Tibial artery (tissue), 4 donors: ENCODE data around the gene VAPA.

Experiments used
- DNase-seq, 2 donors: peaks; one replicate each; pipeline ENCODE4 v3.0.0-alpha.2; 2019
- H3K27ac ChIP-seq, 2 donors: fragments of 200-600 bp; sonication (generic) in 1 of 2; 1 replicate in 1 of 2; 2 replicates in 1 of 2; pipeline ENCODE4 v1.5.1; 2018 to 2019; ENCODE audit warnings: mild to moderate bottlenecking in 1 of 2
- H3K27me3 ChIP-seq, 2 donors: fragments of 200-600 bp; sonication (generic) in 1 of 2; one replicate each; pipeline versions ENCODE4 v1.5.1 to v1.6.0; 2016 to 2019
- H3K36me3 ChIP-seq, 3 donors: fragments of 200-600 bp; sonication (generic) in 2 of 3; one replicate each; pipeline ENCODE4 v1.5.1; 2016 to 2019; ENCODE audit warnings: mild to moderate bottlenecking in 2 of 3
- H3K4me1 ChIP-seq, 4 donors: fragments of 200-600 bp; sonication (generic) in 2 of 4; 1 replicate in 3 of 4; 2 replicates in 1 of 4; pipeline ENCODE4 v1.5.1; 2016 to 2019
- H3K4me3 ChIP-seq, 2 donors: fragments of 200-600 bp; sonication (generic) in 1 of 2; 1 replicate in 1 of 2; 2 replicates in 1 of 2; pipeline ENCODE4 v1.5.1; 2018 to 2019; ENCODE audit warnings: mild to moderate bottlenecking in 2 of 2
- H3K9me3 ChIP-seq, 3 donors: fragments of 200-600 bp; sonication (generic) in 1 of 3; one replicate each; pipeline ENCODE4 v1.5.1; 2016 to 2019
- CTCF ChIP-seq, 2 experiments: fragments of 200-600 bp in 1 of 2; fragments of 450-650 bp in 1 of 2; IDR thresholded peaks; one replicate each; pipeline ENCODE4 v1.5.1; 2017 to 2019; ENCODE audit warnings: antibody characterized with exemption in 2 of 2, mild to moderate bottlenecking in 1 of 2, moderate library complexity in 1 of 2
- intact Hi-C: fragments of 100-400 bp; cut with DNase I; formaldehyde crosslinking; loops from one replicate; pipeline ENCODE4 v1.15.0; 2023; ENCODE audit warnings: low total_unique reads

The VAPA gene

GRCh38 chr18:9994701-9995235 is 81.0 kb downstream of the VAPA start:
- Histone ChIP-seq H3K4me3 (no peak overlapping the region), H3K27me3 (no peaks in the 10 kb centered on the region), H3K27ac (no peak overlapping the region), H3K4me1 (peaks cover 0 to under 1% (median 0%) of the 10 kb centered on the region in 4 donors), H3K9me3 (peaks cover 0 to 7% (median 0%) of the 10 kb centered on the region in 3 donors), H3K36me3 (peaks cover 0 to 5% (median 0%) of the 10 kb centered on the region in 3 donors)
- DNase-seq, result no peak
- no peak for TF ChIP-seq CTCF (IDR thresholded peaks at IDR 0.05)
- intact Hi-C loops, result no loop called here

GRCh38 chr18:9995631-9996030 is 81.8 kb downstream of the VAPA start:
- Histone ChIP-seq H3K9me3 (peaks cover 0 to 7% (median 0%) of the 10 kb centered on the region in 3 donors), H3K27ac (no peak overlapping the region), H3K4me1 (no peaks in the 10 kb centered on the region), H3K27me3 (no peaks in the 10 kb centered on the region), H3K36me3 (peaks cover 0 to 7% (median 0%) of the 10 kb centered on the region in 3 donors), H3K4me3 (no peak overlapping the region)
- intact Hi-C loops, result no loop called here
- no peak for DNase-seq
- no peak for TF ChIP-seq CTCF (IDR thresholded peaks at IDR 0.05)

- Histone ChIP-seq H3K27ac (no peak overlapping the region), H3K9me3 (peaks cover 0 to 7% (median 0%) of the 10 kb centered on the region in 3 donors), H3K36me3 (peaks cover 0 to 7% (median 0%) of the 10 kb centered on the region in 3 donors), H3K4me1 (no peaks in the 10 kb centered on the region), H3K27me3 (no peaks in the 10 kb centered on the region), H3K4me3 (no peak overlapping the region)
- no peak for DNase-seq
- TF ChIP-seq CTCF (IDR thresholded peaks at IDR 0.05), result no peak
- intact Hi-C loops, result no loop called here
These were observed 82.3 kb downstream of the VAPA start for GRCh38 chr18:9996094-9996493.

- no peak for DNase-seq
- H3K27me3 ChIP-seq, result no peaks in the 10 kb centered on the region
- peaks cover 0 to 7% (median 0%) of the 10 kb centered on the region in 3 donors for H3K36me3 ChIP-seq
- TF ChIP-seq CTCF (IDR thresholded peaks at IDR 0.05), result no peak
- intact Hi-C loops, result no loop called here
- H3K27ac ChIP-seq, result no peak overlapping the region
- H3K9me3 ChIP-seq, result peaks cover 0 to 7% (median 0%) of the 10 kb centered on the region in 3 donors
- H3K4me3 ChIP-seq, result no peak overlapping the region
- no peaks in the 10 kb centered on the region for H3K4me1 ChIP-seq
These were observed 83.9 kb downstream of the VAPA start for GRCh38 chr18:9997711-9998110.

- Histone ChIP-seq H3K4me1 (no peaks in the 10 kb centered on the region), H3K27me3 (no peaks in the 10 kb centered on the region), H3K9me3 (peaks cover 0 to 7% (median 0%) of the 10 kb centered on the region in 3 donors), H3K4me3 (no peak overlapping the region), H3K36me3 (peaks cover 0 to 7% (median 0%) of the 10 kb centered on the region in 3 donors), H3K27ac (no peak overlapping the region)
- no peak for TF ChIP-seq CTCF (IDR thresholded peaks at IDR 0.05)
- no peak for DNase-seq
- intact Hi-C loops, result no loop called here
These were observed 84.5 kb downstream of the VAPA start for GRCh38 chr18:9998330-9998729.
